HFFc6 (cell line): ENCODE data around the gene TREM1. TPM values are rescaled to one million over a fixed set of nuclear protein-coding genes. Genes with fewer than 3 reads are reported as not detected.

Experiments used
- DNase-seq: peaks from one replicate; pipeline ENCODE4 v3.0.0-alpha.2; 2018
- H3K27ac Mint-ChIP-seq: 2 replicates; pipeline ENCODE4 v1.8.0; 2020; ENCODE audit warnings: mild to moderate bottlenecking, mixed read lengths
- H3K27me3 Mint-ChIP-seq: 2 replicates; pipeline ENCODE4 v1.8.0; 2021; ENCODE audit warnings: mild to moderate bottlenecking, moderate library complexity, mixed read lengths; ENCODE audit not compliant: insufficient read depth
- H3K36me3 Mint-ChIP-seq: 2 replicates; pipeline ENCODE4 v1.8.0; 2021; ENCODE audit warnings: low read depth, mixed read lengths
- H3K4me1 Mint-ChIP-seq: 2 replicates; pipeline ENCODE4 v1.8.0; 2020; ENCODE audit warnings: low read depth, mixed read lengths
- H3K4me3 Mint-ChIP-seq: 2 replicates; pipeline ENCODE4 v1.8.0; 2020; ENCODE audit warnings: mild to moderate bottlenecking, moderate library complexity, mixed read lengths
- H3K9me3 Mint-ChIP-seq: 2 replicates; pipeline ENCODE4 v1.8.0; 2020; ENCODE audit warnings: mild to moderate bottlenecking, mixed read lengths
- total RNA-seq, 6 experiments: library from RNA; stranded (reverse); fragmentation: NEBNext Ultra II Directional; extraction: Animal tissue kit (Norgen Biotek cat#: 25700); gene quantifications; 2 replicates in 1 of 6; 3 replicates in 5 of 6; pipeline ENCODE4 v1.2.3, GENCODE V29; 2021
- TF ChIP-seq, protein P1 (sequence below): fragments of 200-600 bp; sonication (generic); IDR thresholded peaks from 2 replicates; pipeline ENCODE4 v1.5.0; 2021; ENCODE audit warnings: antibody characterized with exemption, mild to moderate bottlenecking

The TREM1 gene
- total RNA-seq, 6 experiments from 2014 or later, result 0.09 TPM; not detected in 5

DNA sequence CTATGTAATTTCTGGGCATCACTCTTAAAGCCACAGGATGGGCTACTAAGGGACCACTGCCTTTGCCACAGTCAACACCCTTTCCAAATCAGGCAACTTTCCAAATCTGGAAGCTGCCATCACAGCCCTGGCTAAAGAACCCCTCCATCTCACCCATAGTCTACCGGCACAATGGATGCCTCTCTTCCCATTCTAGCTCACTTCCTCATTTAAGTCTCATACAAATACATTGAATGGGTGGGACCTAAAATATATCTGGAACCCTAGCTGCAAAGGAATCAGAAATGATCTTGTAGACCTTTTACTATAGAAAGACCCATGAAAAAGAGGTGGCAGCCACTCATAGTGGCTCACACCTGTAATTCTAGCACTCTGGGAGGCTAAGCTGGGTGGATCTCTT, 61.7 kb downstream of the TREM1 start:
- H3K36me3 Mint-ChIP-seq, result no peaks in the 10 kb centered on the region
- no peak overlapping the region for H3K4me3 Mint-ChIP-seq
- no peak for DNase-seq
- peaks cover 11% of the 10 kb centered on the region; the same call in 1 of the 2 replicates for H3K9me3 Mint-ChIP-seq
- no peaks in the 10 kb centered on the region for H3K4me1 Mint-ChIP-seq
- peaks cover 12% of the 10 kb centered on the region for H3K27me3 Mint-ChIP-seq
- no peak overlapping the region for H3K27ac Mint-ChIP-seq
- TF ChIP-seq, protein P1, sequence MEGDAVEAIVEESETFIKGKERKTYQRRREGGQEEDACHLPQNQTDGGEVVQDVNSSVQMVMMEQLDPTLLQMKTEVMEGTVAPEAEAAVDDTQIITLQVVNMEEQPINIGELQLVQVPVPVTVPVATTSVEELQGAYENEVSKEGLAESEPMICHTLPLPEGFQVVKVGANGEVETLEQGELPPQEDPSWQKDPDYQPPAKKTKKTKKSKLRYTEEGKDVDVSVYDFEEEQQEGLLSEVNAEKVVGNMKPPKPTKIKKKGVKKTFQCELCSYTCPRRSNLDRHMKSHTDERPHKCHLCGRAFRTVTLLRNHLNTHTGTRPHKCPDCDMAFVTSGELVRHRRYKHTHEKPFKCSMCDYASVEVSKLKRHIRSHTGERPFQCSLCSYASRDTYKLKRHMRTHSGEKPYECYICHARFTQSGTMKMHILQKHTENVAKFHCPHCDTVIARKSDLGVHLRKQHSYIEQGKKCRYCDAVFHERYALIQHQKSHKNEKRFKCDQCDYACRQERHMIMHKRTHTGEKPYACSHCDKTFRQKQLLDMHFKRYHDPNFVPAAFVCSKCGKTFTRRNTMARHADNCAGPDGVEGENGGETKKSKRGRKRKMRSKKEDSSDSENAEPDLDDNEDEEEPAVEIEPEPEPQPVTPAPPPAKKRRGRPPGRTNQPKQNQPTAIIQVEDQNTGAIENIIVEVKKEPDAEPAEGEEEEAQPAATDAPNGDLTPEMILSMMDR, result no peak

Other genes starting within 250 kb of the TREM1 start
- not detected for gene UNC5CL, start 247.5 kb downstream of the TREM1 start, total RNA-seq
- not detected for gene TSPO2, start 244.2 kb downstream of the TREM1 start, total RNA-seq
- gene APOBEC2, start 233.5 kb downstream of the TREM1 start, total RNA-seq, result not detected
- 10 to 100 TPM; 10.9 to 14.2 (median 11.8) TPM for gene OARD1, start 214.3 kb downstream of the TREM1 start, total RNA-seq
- gene NFYA, start 213.7 kb downstream of the TREM1 start, total RNA-seq, result 10 to 100 TPM; 14.9 to 20.0 (median 16.7) TPM
- not detected for gene TREML1, start 132.3 kb downstream of the TREM1 start, total RNA-seq
- not detected for gene TREM2, start 123.6 kb downstream of the TREM1 start, total RNA-seq
- gene TREML2, start 85.5 kb downstream of the TREM1 start, total RNA-seq, result not detected
- gene TREML4, start 58.3 kb downstream of the TREM1 start, total RNA-seq, result not detected
- gene NCR2, start 48.9 kb upstream of the TREM1 start, total RNA-seq, result not detected